Esophagus muscularis mucosa (tissue), 4 donors: ENCODE results near the gene UNKL.

Experiments used
- CTCF ChIP-seq, 3 experiments: fragments of 200-600 bp in 2 of 3; fragments of 450-650 bp in 1 of 3; sonication (generic) in 2 of 3; IDR thresholded peaks; one replicate each; pipeline ENCODE4 v1.5.1; 2017 to 2019; ENCODE audit warnings: antibody characterized with exemption in 3 of 3, mild to moderate bottlenecking in 2 of 3, moderate library complexity in 1 of 3
- EP300 ChIP-seq: sonication (generic); formaldehyde crosslinking; IDR thresholded peaks from one replicate; pipeline ENCODE4 v1.6.1; 2017; ENCODE audit warnings: antibody characterized with exemption
- POLR2A ChIP-seq: fragments of 450-650 bp; IDR thresholded peaks from one replicate; pipeline ENCODE4 v1.6.1; 2017; ENCODE audit warnings: antibody characterized with exemption, moderate library complexity, mild to moderate bottlenecking, low read depth
- POLR2AphosphoS5 ChIP-seq, 2 donors: sonication (generic); formaldehyde crosslinking; IDR thresholded peaks; one replicate each; pipeline ENCODE4 v1.6.1; 2017; ENCODE audit warnings: antibody characterized with exemption in 2 of 2

GRCh38 chr16:1457489-1458245 lies 43.2 kb upstream of the UNKL start:
- TF ChIP-seq CTCF (IDR thresholded peaks at IDR 0.05), result no peak
- no peak for TF ChIP-seq POLR2A
- TF ChIP-seq POLR2AphosphoS5 (IDR thresholded peaks at IDR 0.05), result no peak
- TF ChIP-seq EP300, result no peak
